ENCODE measurements around the gene PACRG. TPM values are rescaled to one million over a fixed set of nuclear protein-coding genes. Genes with fewer than 3 reads are reported as not detected.

Gene PACRG
- total RNA-seq, 4 donors from 2014 or later, result 1.5 to 10.4 (median 2.1) TPM

DNA sequence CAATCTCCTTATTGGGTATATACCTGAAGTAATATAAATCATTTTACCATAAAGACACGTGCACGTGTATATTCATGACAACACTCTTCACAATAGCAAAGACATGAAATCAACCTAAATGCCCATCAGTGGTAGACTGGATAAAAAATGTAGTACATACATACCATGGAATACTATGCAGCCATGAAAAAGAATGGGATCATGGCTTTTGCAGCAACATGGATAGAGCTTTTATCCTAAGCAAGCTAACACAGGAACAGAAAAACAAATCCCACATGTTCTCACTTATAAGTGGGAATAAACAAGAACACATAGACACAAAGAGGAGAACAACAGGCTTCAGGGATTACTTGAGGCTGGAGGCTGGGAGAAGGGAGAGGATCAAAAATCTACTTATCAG, 478.4 kb downstream of the PACRG start:
- Histone ChIP-seq H3K36me3 (no peaks in the 10 kb centered on the region), H3K9me3 (peaks cover 0 to 11% (median 0%) of the 10 kb centered on the region in 4 donors), H3K4me1 (no peaks in the 10 kb centered on the region), H3K27ac (no peak overlapping the region), H3K27me3 (no peaks in the 10 kb centered on the region), H3K4me3 (no peak overlapping the region)
- no peak for DNase-seq (ENCODE audit: low spot score in 2 of 2)
- TF ChIP-seq POLR2A (IDR thresholded peaks at IDR 0.05) (no peak), EP300 (IDR thresholded peaks at IDR 0.05) (no peak)
- TF ChIP-seq, protein P1, sequence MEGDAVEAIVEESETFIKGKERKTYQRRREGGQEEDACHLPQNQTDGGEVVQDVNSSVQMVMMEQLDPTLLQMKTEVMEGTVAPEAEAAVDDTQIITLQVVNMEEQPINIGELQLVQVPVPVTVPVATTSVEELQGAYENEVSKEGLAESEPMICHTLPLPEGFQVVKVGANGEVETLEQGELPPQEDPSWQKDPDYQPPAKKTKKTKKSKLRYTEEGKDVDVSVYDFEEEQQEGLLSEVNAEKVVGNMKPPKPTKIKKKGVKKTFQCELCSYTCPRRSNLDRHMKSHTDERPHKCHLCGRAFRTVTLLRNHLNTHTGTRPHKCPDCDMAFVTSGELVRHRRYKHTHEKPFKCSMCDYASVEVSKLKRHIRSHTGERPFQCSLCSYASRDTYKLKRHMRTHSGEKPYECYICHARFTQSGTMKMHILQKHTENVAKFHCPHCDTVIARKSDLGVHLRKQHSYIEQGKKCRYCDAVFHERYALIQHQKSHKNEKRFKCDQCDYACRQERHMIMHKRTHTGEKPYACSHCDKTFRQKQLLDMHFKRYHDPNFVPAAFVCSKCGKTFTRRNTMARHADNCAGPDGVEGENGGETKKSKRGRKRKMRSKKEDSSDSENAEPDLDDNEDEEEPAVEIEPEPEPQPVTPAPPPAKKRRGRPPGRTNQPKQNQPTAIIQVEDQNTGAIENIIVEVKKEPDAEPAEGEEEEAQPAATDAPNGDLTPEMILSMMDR (IDR thresholded peaks at IDR 0.05), result no peak
- WGBS, 2 donors, result 96 to 98% methylated on average over 2 of the region's 2 CpGs

DNA sequence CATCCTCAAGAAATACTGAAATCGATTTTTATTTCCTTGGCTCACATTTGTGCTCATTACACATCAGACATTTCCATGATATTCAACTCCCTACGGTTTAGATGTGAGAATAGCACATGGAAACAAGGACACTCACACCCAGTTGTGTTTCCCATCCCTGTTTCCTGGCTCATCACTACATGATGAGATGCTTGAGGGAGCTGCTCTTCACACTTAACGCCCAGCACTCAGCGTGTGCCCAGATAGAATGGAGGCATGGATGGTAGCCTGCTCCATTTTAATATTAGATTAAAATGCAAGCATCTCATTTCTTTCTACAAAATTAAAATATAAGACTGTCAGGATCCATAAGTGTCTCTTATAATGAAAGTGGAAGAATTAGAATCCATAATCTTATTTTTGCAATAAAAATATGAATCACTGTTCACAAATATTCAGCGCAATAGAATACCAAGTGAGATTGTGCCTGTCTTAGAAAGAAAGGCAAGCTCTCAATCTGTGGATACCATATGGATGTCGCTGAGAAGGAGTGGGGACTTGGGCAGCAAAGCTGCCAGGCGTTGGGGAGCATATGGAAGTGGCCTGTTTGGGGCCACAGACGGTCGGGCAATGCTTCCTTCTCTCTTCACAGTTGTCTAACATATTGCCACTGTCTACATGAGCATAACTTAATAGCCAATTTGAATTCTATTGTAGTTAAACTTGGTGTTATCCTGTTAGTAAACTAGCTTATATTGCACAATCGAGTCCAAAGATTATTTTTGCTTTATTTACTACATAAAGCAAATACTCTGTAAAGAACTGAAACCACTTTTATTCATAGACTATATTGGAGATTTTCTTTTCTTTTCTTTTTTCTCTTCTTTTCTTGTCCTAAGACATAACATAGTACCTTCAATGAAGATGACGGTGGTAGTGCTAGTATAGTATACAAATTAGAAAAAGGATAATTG, 479.9 kb downstream of the PACRG start:
- 86 to 90% methylated on average over 11 of the region's 11 CpGs for WGBS, 2 donors
- H3K9me3 ChIP-seq, result peaks cover 0 to 23% (median 3%) of the 10 kb centered on the region in 4 donors
- no peaks in the 10 kb centered on the region for H3K27me3 ChIP-seq
- H3K36me3 ChIP-seq, result no peaks in the 10 kb centered on the region
- DNase-seq (ENCODE audit: low spot score in 2 of 2), result no peak
- TF ChIP-seq, protein P1 (IDR thresholded peaks at IDR 0.05), result no peak
- TF ChIP-seq POLR2A (IDR thresholded peaks at IDR 0.05), result no peak
- no peak for TF ChIP-seq EP300 (IDR thresholded peaks at IDR 0.05)
- no peak overlapping the region for H3K27ac ChIP-seq
- no peak overlapping the region for H3K4me3 ChIP-seq
- no peaks in the 10 kb centered on the region for H3K4me1 ChIP-seq

DNA sequence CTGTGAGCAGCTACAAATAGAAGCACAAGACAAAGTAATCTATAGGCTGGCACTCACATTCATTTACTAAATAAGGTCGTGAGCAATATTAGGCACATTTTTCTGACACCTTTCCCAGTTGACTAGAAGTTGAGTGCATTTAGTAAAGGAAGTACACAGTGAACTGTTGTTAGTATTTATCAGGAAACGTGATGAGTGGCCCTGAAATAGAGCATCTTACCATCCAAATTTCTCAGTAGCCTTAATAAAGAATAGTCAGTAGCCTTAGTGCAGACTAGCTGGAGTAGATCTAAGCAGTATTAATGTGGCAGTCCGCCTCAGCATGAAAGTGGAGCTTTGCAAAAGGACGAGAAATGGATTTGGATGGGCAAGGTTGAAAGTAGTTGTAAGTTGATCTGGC, 481.2 kb downstream of the PACRG start:
- Histone ChIP-seq H3K27ac (no peak overlapping the region), H3K4me3 (no peak overlapping the region), H3K4me1 (no peaks in the 10 kb centered on the region), H3K36me3 (no peaks in the 10 kb centered on the region), H3K9me3 (peaks cover 0 to 23% (median 3%) of the 10 kb centered on the region in 4 donors), H3K27me3 (no peaks in the 10 kb centered on the region)
- TF ChIP-seq EP300 (IDR thresholded peaks at IDR 0.05) (no peak), POLR2A (IDR thresholded peaks at IDR 0.05) (no peak)
- TF ChIP-seq, protein P1 (IDR thresholded peaks at IDR 0.05), result no peak
- 72 to 78% methylated on average over 4 of the region's 4 CpGs for WGBS, 2 donors
- no peak for DNase-seq (ENCODE audit: low spot score in 2 of 2)

DNA sequence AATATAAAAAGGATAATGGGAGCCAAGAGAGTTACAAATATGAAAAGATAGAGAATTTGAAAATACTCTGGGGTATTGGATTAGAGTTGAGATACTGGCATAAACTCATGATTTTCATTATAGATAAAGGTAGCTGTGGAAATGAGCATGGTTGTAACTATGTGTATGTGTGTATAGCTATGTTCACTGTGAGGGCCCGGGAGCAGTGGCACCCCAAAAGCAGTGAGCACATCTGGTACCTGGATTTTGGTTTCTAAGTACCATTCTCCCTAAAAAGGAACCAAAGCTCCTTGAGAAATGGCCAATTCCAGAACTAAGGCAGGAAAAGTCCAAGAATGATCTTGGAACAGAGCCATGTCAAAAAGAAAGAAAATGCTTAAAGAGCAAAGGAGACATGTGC, 484.3 kb downstream of the PACRG start:
- no peaks in the 10 kb centered on the region for H3K36me3 ChIP-seq
- WGBS, 2 donors, result 66 to 100% methylated on average over 1 of the region's 1 CpG
- no peak overlapping the region for H3K4me3 ChIP-seq
- TF ChIP-seq EP300 (IDR thresholded peaks at IDR 0.05) (no peak), POLR2A (IDR thresholded peaks at IDR 0.05) (no peak)
- TF ChIP-seq, protein P1 (IDR thresholded peaks at IDR 0.05), result no peak
- no peaks in the 10 kb centered on the region for H3K4me1 ChIP-seq
- no peak for DNase-seq (ENCODE audit: low spot score in 2 of 2)
- no peaks in the 10 kb centered on the region for H3K27me3 ChIP-seq
- peaks cover 0 to 12% (median 3%) of the 10 kb centered on the region in 4 donors for H3K9me3 ChIP-seq
- H3K27ac ChIP-seq, result no peak overlapping the region

DNA sequence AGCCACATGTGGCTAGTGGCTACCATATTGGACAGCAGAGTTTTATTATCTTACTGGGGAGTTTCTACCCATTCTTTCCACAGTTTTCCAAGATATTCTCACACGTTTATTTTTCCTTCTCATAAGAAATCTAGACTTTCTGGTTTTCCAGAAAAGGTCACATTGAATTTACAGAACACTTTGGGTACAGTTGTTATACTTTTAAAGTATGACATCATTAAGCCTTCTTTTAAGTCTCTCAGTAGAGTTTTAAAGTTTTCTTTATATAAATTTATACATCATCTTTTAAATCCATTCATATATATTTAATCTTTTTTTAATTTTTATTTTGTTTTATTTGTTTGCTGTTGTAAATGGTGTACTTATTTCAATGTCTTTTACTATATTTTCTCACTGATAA, 486.5 kb downstream of the PACRG start:
- DNase-seq (ENCODE audit: low spot score in 2 of 2), result no peak
- H3K27me3 ChIP-seq, result no peaks in the 10 kb centered on the region
- H3K4me3 ChIP-seq, result no peak overlapping the region
- H3K27ac ChIP-seq, result no peak overlapping the region
- H3K9me3 ChIP-seq, result peaks cover 0 to 12% (median 3%) of the 10 kb centered on the region in 4 donors
- TF ChIP-seq POLR2A (IDR thresholded peaks at IDR 0.05) (no peak), EP300 (IDR thresholded peaks at IDR 0.05) (no peak)
- TF ChIP-seq, protein P1 (IDR thresholded peaks at IDR 0.05), result no peak
- H3K36me3 ChIP-seq, result no peaks in the 10 kb centered on the region
- no peaks in the 10 kb centered on the region for H3K4me1 ChIP-seq
- 82 to 84% methylated on average over 1 of the region's 1 CpG for WGBS, 2 donors
